NCI-H524 treated with DMSO at 0.1 percent for 48 hours (cell line): ENCODE measurements around the gene SGMS2.
"Not testable (repeated sequence)": the region's sequence is repeated elsewhere in the genome, so short reads cannot be mapped to it uniquely, and the experiment has no call there.

Experiments
- DNase-seq: peaks from one replicate; lab custom pipeline; 2025; lab: John Stamatoyannopoulos, UW

Gene SGMS2

GRCh38 chr4:107866726-107867125 is 42.0 kb downstream of the SGMS2 start:
- no peak for DNase-seq

GRCh38 chr4:107870236-107870635 is 45.5 kb downstream of the SGMS2 start:
- no peak for DNase-seq

- no peak for DNase-seq
These were observed 46.4 kb downstream of the SGMS2 start for GRCh38 chr4:107870916-107871786.

GRCh38 chr4:107874024-107874423 is 49.3 kb downstream of the SGMS2 start:
- no peak for DNase-seq

- no peak for DNase-seq
These were observed 51.4 kb downstream of the SGMS2 start for GRCh38 chr4:107876099-107876498.

- DNase-seq = no peak
These were observed 52.6 kb downstream of the SGMS2 start for GRCh38 chr4:107877361-107877760.

GRCh38 chr4:107885865-107886264 is 61.1 kb downstream of the SGMS2 start:
- DNase-seq = no peak

GRCh38 chr4:107888237-107888636 is 63.5 kb downstream of the SGMS2 start:
- no peak for DNase-seq

GRCh38 chr4:107890779-107891178 is 66.0 kb downstream of the SGMS2 start:
- DNase-seq = no peak

GRCh38 chr4:107891299-107891698 is 66.6 kb downstream of the SGMS2 start:
- DNase-seq = no peak

GRCh38 chr4:107893171-107894137 is 68.7 kb downstream of the SGMS2 start:
- DNase-seq = no peak

- DNase-seq = no peak
These were observed 69.4 kb downstream of the SGMS2 start for GRCh38 chr4:107894138-107894603.

- no peak for DNase-seq
These were observed 71.5 kb downstream of the SGMS2 start for GRCh38 chr4:107896158-107896645.

- no peak for DNase-seq
These were observed 71.9 kb downstream of the SGMS2 start for GRCh38 chr4:107896646-107897045.

- DNase-seq = no peak
These were observed 73.1 kb downstream of the SGMS2 start for GRCh38 chr4:107897823-107898222.

GRCh38 chr4:107900067-107900466 is 75.3 kb downstream of the SGMS2 start:
- DNase-seq = no peak

- no peak for DNase-seq
These were observed 75.8 kb downstream of the SGMS2 start for GRCh38 chr4:107900508-107900907.

GRCh38 chr4:107901213-107901934 is 76.6 kb downstream of the SGMS2 start:
- no peak for DNase-seq

- DNase-seq = no peak
These were observed 78.0 kb downstream of the SGMS2 start for GRCh38 chr4:107902715-107903114.

GRCh38 chr4:107905082-107905481 is 80.3 kb downstream of the SGMS2 start:
- DNase-seq = not testable (repeated sequence)

- DNase-seq = no peak
These were observed 81.8 kb downstream of the SGMS2 start for GRCh38 chr4:107906458-107907100.
